ENCODE data around the gene ITGA5. TPM values are rescaled to one million over a fixed set of nuclear protein-coding genes. Genes with fewer than 3 reads are reported as not detected.

Gene ITGA5
- total RNA-seq, 1 donor from 2014 or later, result 688 TPM

- Mint-ChIP-seq H3K27ac (ENCODE audit: unreplicated experiment) (peak overlapping the region; percentile 44), H3K9me3 (ENCODE audit: unreplicated experiment) (no peaks in the 10 kb centered on the region), H3K36me3 (ENCODE audit: low read depth, unreplicated experiment) (peaks cover 6% of the 10 kb centered on the region), H3K27me3 (ENCODE audit: unreplicated experiment) (peaks cover 4% of the 10 kb centered on the region), H3K4me1 (ENCODE audit: unreplicated experiment) (peaks cover 20% of the 10 kb centered on the region), H3K4me3 (ENCODE audit: unreplicated experiment) (no peak overlapping the region)
- peak; percentile 75 for TF ChIP-seq CTCF (IDR thresholded peaks at IDR 0.05; ENCODE audit: unreplicated experiment)
- DNase-seq (ENCODE audit: low spot score), result no peak
These were observed 20.6 kb upstream of the ITGA5 start for GRCh38 chr12:54439521-54440255.

GRCh38 chr12:54439096-54439495, 20.0 kb upstream of the ITGA5 start:
- Mint-ChIP-seq H3K4me3 (ENCODE audit: unreplicated experiment) (no peak overlapping the region), H3K27me3 (ENCODE audit: unreplicated experiment) (peaks cover 4% of the 10 kb centered on the region), H3K9me3 (ENCODE audit: unreplicated experiment) (no peaks in the 10 kb centered on the region), H3K27ac (ENCODE audit: unreplicated experiment) (no peak overlapping the region), H3K36me3 (ENCODE audit: low read depth, unreplicated experiment) (peaks cover 6% of the 10 kb centered on the region), H3K4me1 (ENCODE audit: unreplicated experiment) (peaks cover 20% of the 10 kb centered on the region)
- DNase-seq (ENCODE audit: low spot score), result no peak
- no peak for TF ChIP-seq CTCF (IDR thresholded peaks at IDR 0.05; ENCODE audit: unreplicated experiment)

- Mint-ChIP-seq H3K36me3 (ENCODE audit: low read depth, unreplicated experiment) (peaks cover 6% of the 10 kb centered on the region), H3K9me3 (ENCODE audit: unreplicated experiment) (no peaks in the 10 kb centered on the region), H3K4me1 (ENCODE audit: unreplicated experiment) (peaks cover 22% of the 10 kb centered on the region), H3K27me3 (ENCODE audit: unreplicated experiment) (peaks cover 4% of the 10 kb centered on the region), H3K27ac (ENCODE audit: unreplicated experiment) (no peak overlapping the region), H3K4me3 (ENCODE audit: unreplicated experiment) (no peak overlapping the region)
- TF ChIP-seq CTCF (IDR thresholded peaks at IDR 0.05; ENCODE audit: unreplicated experiment), result no peak
- no peak for DNase-seq (ENCODE audit: low spot score)
These were observed 19.5 kb upstream of the ITGA5 start for GRCh38 chr12:54438517-54438916.

- H3K9me3 Mint-ChIP-seq (ENCODE audit: unreplicated experiment), result no peaks in the 10 kb centered on the region
- peaks cover 30% of the 10 kb centered on the region for H3K4me1 Mint-ChIP-seq (ENCODE audit: unreplicated experiment)
These were observed 18.6 kb upstream of the ITGA5 start for GRCh38 chr12:54437697-54438096.

More at GRCh38 chr12:54437697-54438096, 18.6 kb upstream of the ITGA5 start:
- Mint-ChIP-seq H3K27me3 (ENCODE audit: unreplicated experiment) (peaks cover 4% of the 10 kb centered on the region), H3K4me3 (ENCODE audit: unreplicated experiment) (no peak overlapping the region), H3K27ac (ENCODE audit: unreplicated experiment) (no peak overlapping the region), H3K36me3 (ENCODE audit: low read depth, unreplicated experiment) (peaks cover 6% of the 10 kb centered on the region)
- DNase-seq (ENCODE audit: low spot score), result no peak
- TF ChIP-seq CTCF (IDR thresholded peaks at IDR 0.05; ENCODE audit: unreplicated experiment), result no peak

Data from endothelial cell (in vitro differentiated cells).